ENCODE results near the gene RPUSD1.
"Not testable (repeated sequence)": the region's sequence is repeated elsewhere in the genome, so short reads cannot be mapped to it uniquely, and the experiment has no call there.

RPUSD1 gene

DNA sequence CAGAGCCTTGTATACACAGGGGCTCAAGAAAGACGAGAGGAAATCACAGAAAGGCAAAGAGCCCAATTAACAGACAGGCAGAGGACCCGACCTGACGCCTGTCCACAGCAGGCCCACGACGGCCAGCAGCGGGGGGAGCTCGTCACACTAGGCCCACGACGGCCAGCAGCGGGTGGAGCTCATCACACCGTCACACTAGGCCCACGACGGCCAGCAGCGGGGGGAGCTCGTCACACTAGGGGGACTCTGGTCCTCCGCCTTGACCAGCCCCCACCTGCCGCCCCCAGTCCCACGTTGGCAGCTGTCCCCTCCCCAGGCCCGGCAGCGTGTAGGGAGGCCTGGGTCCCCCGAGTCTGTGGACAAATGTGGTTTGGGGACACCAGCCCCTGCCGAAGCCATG lies 36.0 kb upstream of the RPUSD1 start:
- TF ChIP-seq, protein P1, sequence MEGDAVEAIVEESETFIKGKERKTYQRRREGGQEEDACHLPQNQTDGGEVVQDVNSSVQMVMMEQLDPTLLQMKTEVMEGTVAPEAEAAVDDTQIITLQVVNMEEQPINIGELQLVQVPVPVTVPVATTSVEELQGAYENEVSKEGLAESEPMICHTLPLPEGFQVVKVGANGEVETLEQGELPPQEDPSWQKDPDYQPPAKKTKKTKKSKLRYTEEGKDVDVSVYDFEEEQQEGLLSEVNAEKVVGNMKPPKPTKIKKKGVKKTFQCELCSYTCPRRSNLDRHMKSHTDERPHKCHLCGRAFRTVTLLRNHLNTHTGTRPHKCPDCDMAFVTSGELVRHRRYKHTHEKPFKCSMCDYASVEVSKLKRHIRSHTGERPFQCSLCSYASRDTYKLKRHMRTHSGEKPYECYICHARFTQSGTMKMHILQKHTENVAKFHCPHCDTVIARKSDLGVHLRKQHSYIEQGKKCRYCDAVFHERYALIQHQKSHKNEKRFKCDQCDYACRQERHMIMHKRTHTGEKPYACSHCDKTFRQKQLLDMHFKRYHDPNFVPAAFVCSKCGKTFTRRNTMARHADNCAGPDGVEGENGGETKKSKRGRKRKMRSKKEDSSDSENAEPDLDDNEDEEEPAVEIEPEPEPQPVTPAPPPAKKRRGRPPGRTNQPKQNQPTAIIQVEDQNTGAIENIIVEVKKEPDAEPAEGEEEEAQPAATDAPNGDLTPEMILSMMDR (IDR thresholded peaks at IDR 0.05; ENCODE audit: extremely low read depth, insufficient read depth, missing control alignments): no peak
- in situ Hi-C loops (cut with MboI; ENCODE audit: low pct_unique_long_range_greater_than_20kb, low sequenced_read_pairs, unreplicated experiment): no loop called here
- DNase-seq (ENCODE audit: low spot score): no peak

- in situ Hi-C loops (cut with MboI; ENCODE audit: low pct_unique_long_range_greater_than_20kb, low sequenced_read_pairs, unreplicated experiment): no loop called here
- no peak for DNase-seq (ENCODE audit: low spot score)
- TF ChIP-seq, protein P1 (IDR thresholded peaks at IDR 0.05; ENCODE audit: extremely low read depth, insufficient read depth, missing control alignments): no peak
Observed at GRCh38 chr16:822909-823297, 34.7 kb upstream of the RPUSD1 start.

GRCh38 chr16:822174-822908 lies 34.2 kb upstream of the RPUSD1 start:
- in situ Hi-C loops (cut with MboI; ENCODE audit: low pct_unique_long_range_greater_than_20kb, low sequenced_read_pairs, unreplicated experiment): no loop called here
- no peak for DNase-seq (ENCODE audit: low spot score)
- TF ChIP-seq, protein P1 (IDR thresholded peaks at IDR 0.05; ENCODE audit: extremely low read depth, insufficient read depth, missing control alignments): no peak

- TF ChIP-seq, protein P1 (IDR thresholded peaks at IDR 0.05; ENCODE audit: extremely low read depth, insufficient read depth, missing control alignments): no peak
- DNase-seq (ENCODE audit: low spot score): no peak
- in situ Hi-C loops (cut with MboI; ENCODE audit: low pct_unique_long_range_greater_than_20kb, low sequenced_read_pairs, unreplicated experiment): no loop called here
Observed at GRCh38 chr16:821751-822150, 33.6 kb upstream of the RPUSD1 start.

DNA sequence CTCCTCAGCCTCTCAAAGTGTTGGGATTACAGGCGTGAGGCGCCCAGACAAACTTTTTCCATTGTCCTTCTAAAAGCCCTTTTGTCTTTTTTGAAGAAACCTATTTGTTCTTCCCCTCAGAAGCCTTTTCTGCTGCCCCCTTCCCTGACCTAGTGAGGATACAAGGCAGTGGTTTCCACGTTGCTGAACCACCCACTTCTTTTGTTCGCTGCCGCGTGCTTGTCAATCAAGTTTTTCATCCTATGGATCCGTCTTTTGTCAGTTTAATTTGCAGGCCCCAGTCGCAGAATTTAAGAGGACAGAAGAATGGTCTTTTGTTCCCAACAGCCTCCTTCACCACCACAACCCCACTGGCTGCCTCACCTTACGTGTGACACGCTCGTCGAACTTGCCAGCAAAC lies 32.6 kb upstream of the RPUSD1 start:
- in situ Hi-C loops (cut with MboI; ENCODE audit: low pct_unique_long_range_greater_than_20kb, low sequenced_read_pairs, unreplicated experiment): no loop called here
- no peak for DNase-seq (ENCODE audit: low spot score)

GRCh38 chr16:820044-820408 lies 31.8 kb upstream of the RPUSD1 start:
- in situ Hi-C loops (cut with MboI; ENCODE audit: low pct_unique_long_range_greater_than_20kb, low sequenced_read_pairs, unreplicated experiment); DNase-seq (ENCODE audit: low spot score): not testable (repeated sequence)

More for the DNA sequence above, 32.6 kb upstream of the RPUSD1 start:
- TF ChIP-seq, protein P1 (IDR thresholded peaks at IDR 0.05; ENCODE audit: extremely low read depth, insufficient read depth, missing control alignments): no peak

GRCh38 chr16:819336-820043 lies 31.3 kb upstream of the RPUSD1 start:
- TF ChIP-seq, protein P1 (IDR thresholded peaks at IDR 0.05; ENCODE audit: extremely low read depth, insufficient read depth, missing control alignments): no peak
- DNase-seq (ENCODE audit: low spot score): no peak
- in situ Hi-C loops (cut with MboI; ENCODE audit: low pct_unique_long_range_greater_than_20kb, low sequenced_read_pairs, unreplicated experiment): loop anchor here (10.0 kb wide), 1 partner anchor 295 kb away; no protein-coding TSS in a partner anchor

Data from GM13977 (cell line).